Measurements from ENCODE around the gene TRIM48.
"Not testable (repeated sequence)": the region's sequence is repeated elsewhere in the genome, so short reads cannot be mapped to it uniquely, and the experiment has no call there.

Gene TRIM48

GRCh38 chr11:55261855-55262254 is at the start of gene TRIM48:
TSS of gene TRIM48 (plus strand) at chr11:55262155. CDS start at chr11:55262268, 113 bp downstream.
- DNase-seq, result not testable (repeated sequence)

GRCh38 chr11:55238316-55238715 is 23.6 kb upstream of the TRIM48 start:
- not testable (repeated sequence) for DNase-seq

- DNase-seq, result no peak
Observed at GRCh38 chr11:55263081-55263480, 1.1 kb downstream of the TRIM48 start.

Data from left hindlimb (tissue), 1 donor.